Renal pelvis (tissue), 4 donors: Measurements from ENCODE around the gene CYTH1. TPM values are rescaled to one million over a fixed set of nuclear protein-coding genes. Genes with fewer than 3 reads are reported as not detected.
A peak's percentile ranks its signal among the peaks of the same experiment; 100 is the strongest.
"Not testable (repeated sequence)": the region's sequence is repeated elsewhere in the genome, so short reads cannot be mapped to it uniquely, and the experiment has no call there.

Experiments used
- DNase-seq: peaks from one replicate; pipeline ENCODE4 v3.0.0-alpha.2; 2013
- polyA plus RNA-seq, 3 donors: library from polyadenylated mRNA; unstranded; fragments of 120-200 nt; gene quantifications; one replicate each; pipeline ENCODE4 v1.2.1, GENCODE V29; 2013; ENCODE audit not compliant: insufficient read length in 3 of 3

CYTH1 gene
- polyA plus RNA-seq, 3 donors = 21.3 to 28.2 (median 27.3) TPM

DNA sequence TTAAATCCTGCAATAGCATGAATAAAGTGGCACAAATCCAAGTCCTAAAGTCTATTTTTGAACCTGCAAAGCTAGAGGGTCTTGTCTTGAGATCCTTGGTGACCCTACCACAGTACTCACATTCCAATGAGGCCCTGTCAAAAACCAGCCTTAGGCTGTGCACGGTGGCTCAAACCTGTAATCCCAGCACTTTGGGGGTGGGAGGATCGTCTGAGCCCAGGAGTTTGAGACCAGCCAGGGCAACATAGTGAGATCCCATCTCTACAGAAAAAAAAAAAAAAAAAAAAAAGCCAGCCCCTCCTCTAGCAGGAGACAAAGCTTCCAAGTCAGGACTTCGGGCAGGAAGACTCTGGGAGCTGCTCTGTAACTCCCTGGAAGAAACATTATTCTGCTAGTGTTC is 16.3 kb downstream of the CYTH1 start:
- no peak for DNase-seq

DNA sequence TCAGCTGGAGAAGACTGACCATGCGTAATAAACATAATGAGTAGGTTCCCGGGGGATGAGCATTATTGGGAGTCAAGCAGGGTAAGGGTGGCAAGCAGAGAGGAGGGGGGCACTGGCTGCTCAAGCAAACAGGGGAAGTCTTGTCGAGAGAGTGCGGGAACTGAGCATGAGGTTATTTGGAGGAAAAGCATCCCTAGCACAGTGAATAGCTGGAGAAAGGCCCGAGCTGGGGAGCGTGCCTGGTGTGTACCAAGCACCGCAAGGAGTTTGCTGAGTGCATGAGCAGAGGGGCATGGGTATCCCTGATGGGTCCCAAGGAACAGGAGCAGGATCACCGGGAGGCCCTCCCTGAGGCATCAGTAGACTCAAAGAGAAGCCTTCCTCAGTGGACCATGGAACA is 17.2 kb downstream of the CYTH1 start:
- DNase-seq = no peak

DNA sequence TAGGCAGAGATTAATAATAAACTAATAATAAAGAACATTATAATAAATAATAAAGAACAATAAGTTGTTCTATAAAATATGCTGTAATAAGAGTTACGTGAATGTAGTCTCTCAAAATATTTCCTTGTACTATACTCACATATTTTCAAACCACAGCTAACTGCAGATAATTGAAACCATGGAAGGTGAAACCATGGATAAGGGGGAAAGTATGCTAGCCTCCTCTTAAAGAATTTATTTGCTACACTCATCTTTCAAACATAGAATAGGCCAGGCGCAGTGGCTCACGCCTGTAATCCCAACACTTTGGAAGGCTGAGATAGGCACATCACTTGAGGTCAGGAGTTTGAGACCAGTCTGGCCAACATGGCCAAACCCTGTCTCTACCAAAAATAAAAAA is 18.5 kb downstream of the CYTH1 start:
- DNase-seq = no peak

DNA sequence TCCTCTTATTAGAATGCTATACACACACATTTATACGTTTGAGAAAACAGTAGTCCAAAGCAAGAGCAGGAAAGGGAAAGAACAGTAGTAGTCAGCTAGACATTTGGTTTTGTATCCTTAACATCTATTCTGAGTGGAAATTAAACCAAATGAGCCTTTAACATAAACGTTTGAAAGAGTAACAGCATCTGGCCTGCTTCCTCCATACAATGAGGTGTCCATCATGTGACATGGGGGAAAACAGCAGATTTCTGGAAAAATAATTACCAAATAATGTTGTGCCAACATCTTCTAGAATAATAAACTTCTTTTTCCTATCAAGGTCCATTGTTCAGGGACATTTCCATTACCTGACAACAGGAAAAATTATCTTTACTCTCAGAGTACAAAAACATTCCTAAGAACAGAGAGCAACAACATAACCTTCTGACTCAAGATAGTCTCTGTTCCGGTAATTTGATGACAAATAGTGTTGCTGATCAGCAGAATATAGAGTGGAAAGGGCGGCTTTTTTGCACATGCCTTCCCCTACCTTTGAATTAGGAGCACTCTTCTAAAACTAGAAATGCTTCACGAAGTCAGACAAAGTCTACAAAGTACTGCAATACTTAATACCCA is 20.2 kb downstream of the CYTH1 start:
- no peak for DNase-seq

DNA sequence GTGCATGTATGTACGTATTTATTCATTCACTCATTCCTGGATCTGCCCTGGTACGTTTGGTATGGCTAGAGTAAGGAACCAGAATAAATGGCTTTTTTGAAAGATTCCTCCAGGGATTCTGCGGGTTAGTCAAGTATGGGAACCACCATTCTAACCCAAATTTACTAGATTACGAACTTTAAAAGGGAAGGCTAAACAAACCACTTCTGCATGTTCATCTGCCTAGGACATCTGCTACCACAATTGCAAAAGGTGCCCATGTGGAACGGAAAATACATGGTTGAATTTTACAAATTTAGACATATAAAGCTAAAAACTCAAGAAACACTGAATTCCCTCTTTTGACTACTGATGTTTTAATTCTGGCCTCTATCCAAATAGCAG is 22.1 kb downstream of the CYTH1 start:
- no peak for DNase-seq

- peak; percentile 62 for DNase-seq
Measured at GRCh38 chr17:78759203-78759968, 22.7 kb downstream of the CYTH1 start.

- no peak for DNase-seq
Measured at GRCh38 chr17:78753316-78754250, 28.5 kb downstream of the CYTH1 start.

GRCh38 chr17:78751447-78752161 is 30.5 kb downstream of the CYTH1 start:
- DNase-seq = no peak

- DNase-seq = not testable (repeated sequence)
Measured at GRCh38 chr17:78751000-78751399, 31.1 kb downstream of the CYTH1 start.

- DNase-seq = no peak
Measured at GRCh38 chr17:78748730-78749317, 33.2 kb downstream of the CYTH1 start.

DNA sequence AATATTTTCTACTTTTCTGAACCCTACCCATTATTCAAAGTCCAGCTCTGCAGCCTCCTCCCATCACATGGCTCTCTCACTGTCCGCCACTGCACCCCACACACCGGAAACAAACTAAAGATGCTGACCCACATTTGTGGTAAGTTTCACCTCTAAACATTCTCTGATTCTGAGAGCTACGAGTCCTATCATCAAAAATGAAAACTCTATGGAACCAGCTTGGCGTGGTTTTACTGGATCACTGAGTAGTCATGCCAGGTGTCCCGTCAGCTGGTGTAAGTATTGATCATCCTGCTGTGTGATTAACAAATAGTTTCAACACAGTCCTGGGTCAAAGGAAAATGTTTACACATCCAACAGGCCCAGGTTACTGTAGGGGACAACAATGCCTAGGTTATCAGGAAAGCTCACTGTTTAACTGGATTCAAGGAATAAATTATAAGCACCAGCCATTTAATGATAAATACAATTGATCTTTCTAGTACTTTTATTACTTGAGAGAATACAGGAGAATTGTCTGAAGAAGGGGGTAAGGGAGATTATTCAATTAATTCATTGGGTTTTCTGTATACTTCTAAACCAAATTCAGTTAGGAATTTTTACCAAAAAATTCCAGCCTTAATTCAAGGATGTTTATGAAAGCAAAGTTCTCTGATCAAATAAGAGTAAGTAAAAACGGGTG is 33.9 kb downstream of the CYTH1 start:
- no peak for DNase-seq

- no peak for DNase-seq
Measured at GRCh38 chr17:78747488-78747887, 34.6 kb downstream of the CYTH1 start.

DNA sequence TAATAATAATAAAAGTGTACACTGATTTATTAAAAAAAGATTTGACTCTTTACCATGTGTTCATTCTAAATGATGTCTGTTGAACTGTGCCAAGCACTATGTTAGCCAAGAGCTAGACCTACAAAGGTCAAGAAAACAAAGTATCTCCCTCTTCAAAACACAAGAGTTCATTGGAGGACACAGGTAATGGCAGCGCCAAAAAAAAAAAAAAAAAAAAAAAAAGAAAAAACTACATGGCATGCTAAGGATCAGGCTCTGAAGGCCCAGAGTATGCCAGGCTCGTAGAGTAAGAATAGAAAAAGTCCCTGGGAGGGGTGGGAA is 35.2 kb downstream of the CYTH1 start:
- no peak for DNase-seq

GRCh38 chr17:78746263-78746948 is 35.7 kb downstream of the CYTH1 start:
- no peak for DNase-seq

GRCh38 chr17:78745407-78746088 is 36.5 kb downstream of the CYTH1 start:
- DNase-seq = no peak

DNA sequence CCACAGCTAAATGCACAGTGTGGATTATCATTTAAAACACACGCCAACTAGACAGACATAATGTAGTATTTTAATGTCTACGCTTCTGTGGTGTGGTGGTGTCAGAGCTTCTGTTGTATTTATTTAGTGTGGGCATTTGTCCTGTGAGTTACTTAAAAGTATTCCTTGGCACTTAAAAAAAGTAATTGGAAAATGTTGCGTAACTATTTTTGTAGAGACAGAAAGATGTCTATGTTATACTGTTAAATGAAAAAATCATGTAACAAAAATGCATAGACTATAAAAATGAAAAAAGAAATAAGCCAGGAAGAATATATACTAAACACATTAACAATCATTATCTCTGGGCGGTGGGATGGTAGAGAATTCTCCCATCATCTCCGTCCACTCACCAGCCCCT is 39.2 kb downstream of the CYTH1 start:
- no peak for DNase-seq

DNA sequence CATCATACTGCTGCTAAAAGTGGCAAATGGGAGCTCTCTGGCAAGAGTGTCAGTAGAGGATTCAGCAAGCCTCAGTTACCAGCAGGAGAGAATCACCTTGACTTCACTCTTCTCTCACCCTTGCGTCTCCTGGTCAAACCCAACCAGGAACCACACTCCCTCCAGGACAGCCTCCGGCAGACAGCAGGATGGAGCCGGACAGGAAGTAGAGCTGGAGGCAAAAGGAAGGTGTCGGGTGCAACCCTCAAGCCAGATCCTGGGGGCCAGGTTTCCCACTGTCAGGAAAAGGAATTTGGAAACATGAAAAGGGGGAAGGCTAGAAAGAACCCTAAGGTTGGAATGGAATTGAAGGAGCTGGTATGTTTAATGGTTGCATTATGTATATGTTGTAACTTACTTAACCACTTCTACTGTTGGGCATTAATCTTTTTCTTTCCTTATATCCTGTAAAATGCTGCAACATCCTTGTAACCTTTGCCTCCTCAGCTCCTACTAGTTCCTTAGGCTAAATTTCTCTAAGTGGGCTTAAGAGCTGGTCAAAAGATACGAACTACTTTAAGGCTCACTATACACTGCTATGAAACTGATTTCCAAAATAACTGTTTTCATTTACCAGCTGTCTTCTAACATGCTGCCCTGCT is 40.3 kb downstream of the CYTH1 start:
- DNase-seq = no peak

- no peak for DNase-seq
Measured at GRCh38 chr17:78739331-78739931, 42.6 kb downstream of the CYTH1 start.

GRCh38 chr17:78738698-78739097 is 43.4 kb downstream of the CYTH1 start:
- DNase-seq = no peak
